AG10803 (cell line): ENCODE measurements around the gene FOXI3.

Source experiments
- DNase-seq: peaks from one replicate; pipeline ENCODE4 v3.0.0; 2010; ENCODE audit warnings: low read depth
- H3K4me3 ChIP-seq: 2 replicates; pipeline ENCODE4 v1.5.1; 2011; ENCODE audit warnings: mild to moderate bottlenecking, low read length, control low read depth
- CTCF ChIP-seq: conservative IDR thresholded peaks from 2 replicates; pipeline ENCODE4 v1.5.1; 2011; ENCODE audit warnings: mild to moderate bottlenecking, low read length, control low read depth, inconsistent platforms

Gene FOXI3

GRCh38 chr2:88481691-88482336 is 29.3 kb upstream of the FOXI3 start:
- no peak for TF ChIP-seq CTCF
- DNase-seq, result no peak
- H3K4me3 ChIP-seq, result no peak overlapping the region

GRCh38 chr2:88472811-88473210 is 20.3 kb upstream of the FOXI3 start:
- H3K4me3 ChIP-seq, result no peak overlapping the region
- TF ChIP-seq CTCF, result no peak
- no peak for DNase-seq

GRCh38 chr2:88471083-88471942 is 18.8 kb upstream of the FOXI3 start:
- no peak for TF ChIP-seq CTCF
- no peak for DNase-seq
- H3K4me3 ChIP-seq, result no peak overlapping the region

- no peak for TF ChIP-seq CTCF
- DNase-seq, result no peak
- no peak overlapping the region for H3K4me3 ChIP-seq
Measured at GRCh38 chr2:88469202-88470114, 17.0 kb upstream of the FOXI3 start.

GRCh38 chr2:88464153-88464552 is 11.7 kb upstream of the FOXI3 start:
- no peak overlapping the region for H3K4me3 ChIP-seq
- no peak for DNase-seq
- TF ChIP-seq CTCF, result no peak

- TF ChIP-seq CTCF, result no peak
- no peak for DNase-seq
- H3K4me3 ChIP-seq, result no peak overlapping the region
Measured at GRCh38 chr2:88458633-88459032, 6.1 kb upstream of the FOXI3 start.
